ENCODE data around the gene TTC24.

Gene TTC24

DNA sequence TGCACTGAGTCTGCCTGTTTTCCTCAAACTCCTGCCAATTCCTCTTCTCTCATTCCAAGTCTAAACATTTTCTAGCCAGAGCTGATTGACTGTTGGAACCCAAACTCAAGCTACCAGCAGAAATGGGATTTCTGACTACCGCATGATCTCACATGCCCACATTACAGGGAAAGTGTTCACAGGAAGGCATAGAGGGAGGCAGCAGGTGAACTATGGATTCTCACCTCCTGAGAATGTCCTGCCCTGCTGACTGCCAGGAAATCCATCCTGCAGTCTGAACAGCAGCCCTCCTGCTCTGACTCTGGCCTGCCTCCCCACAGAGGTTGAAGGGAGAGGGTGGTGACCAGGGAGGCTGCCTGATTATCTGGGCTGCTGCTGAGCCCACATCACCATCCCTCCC is 29.7 kb upstream of the TTC24 start:
- Histone ChIP-seq H3K4me2 (ENCODE audit: low read depth, low read length, poor library complexity, severe bottlenecking) (no peak overlapping the region), H3K27ac (ENCODE audit: low read depth, low read length) (no peak overlapping the region), H3F3A (ENCODE audit: insufficient read depth) (no peaks in the 10 kb centered on the region), H4K20me1 (ENCODE audit: low read depth, low read length) (no peaks in the 10 kb centered on the region), H3K9ac (ENCODE audit: low read length) (no peak overlapping the region), H3K27me3 (ENCODE audit: low read length) (no peaks in the 10 kb centered on the region), H3K79me2 (ENCODE audit: insufficient read depth, low read length) (no peaks in the 10 kb centered on the region), H3K4me3 (ENCODE audit: insufficient read depth, low read length, poor library complexity, severe bottlenecking) (no peak overlapping the region), H3K9me3 (ENCODE audit: insufficient read depth, low read length) (no peaks in the 10 kb centered on the region), H2AFZ (ENCODE audit: low read depth, low read length, severe bottlenecking) (no peak overlapping the region), H3K36me3 (ENCODE audit: low read length) (no peaks in the 10 kb centered on the region), H3K9me2 (replicated peaks; ENCODE audit: insufficient read depth, low read length) (no peaks in the 10 kb centered on the region)
- TF ChIP-seq, protein P1, sequence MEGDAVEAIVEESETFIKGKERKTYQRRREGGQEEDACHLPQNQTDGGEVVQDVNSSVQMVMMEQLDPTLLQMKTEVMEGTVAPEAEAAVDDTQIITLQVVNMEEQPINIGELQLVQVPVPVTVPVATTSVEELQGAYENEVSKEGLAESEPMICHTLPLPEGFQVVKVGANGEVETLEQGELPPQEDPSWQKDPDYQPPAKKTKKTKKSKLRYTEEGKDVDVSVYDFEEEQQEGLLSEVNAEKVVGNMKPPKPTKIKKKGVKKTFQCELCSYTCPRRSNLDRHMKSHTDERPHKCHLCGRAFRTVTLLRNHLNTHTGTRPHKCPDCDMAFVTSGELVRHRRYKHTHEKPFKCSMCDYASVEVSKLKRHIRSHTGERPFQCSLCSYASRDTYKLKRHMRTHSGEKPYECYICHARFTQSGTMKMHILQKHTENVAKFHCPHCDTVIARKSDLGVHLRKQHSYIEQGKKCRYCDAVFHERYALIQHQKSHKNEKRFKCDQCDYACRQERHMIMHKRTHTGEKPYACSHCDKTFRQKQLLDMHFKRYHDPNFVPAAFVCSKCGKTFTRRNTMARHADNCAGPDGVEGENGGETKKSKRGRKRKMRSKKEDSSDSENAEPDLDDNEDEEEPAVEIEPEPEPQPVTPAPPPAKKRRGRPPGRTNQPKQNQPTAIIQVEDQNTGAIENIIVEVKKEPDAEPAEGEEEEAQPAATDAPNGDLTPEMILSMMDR (IDR thresholded peaks at IDR 0.05; ENCODE audit: insufficient read depth, low read length, poor library complexity, severe bottlenecking): no peak
- no peak for TF ChIP-seq EZH2phosphoT487 (conservative IDR thresholded peaks at IDR 0.05; ENCODE audit: low read length)

DNA sequence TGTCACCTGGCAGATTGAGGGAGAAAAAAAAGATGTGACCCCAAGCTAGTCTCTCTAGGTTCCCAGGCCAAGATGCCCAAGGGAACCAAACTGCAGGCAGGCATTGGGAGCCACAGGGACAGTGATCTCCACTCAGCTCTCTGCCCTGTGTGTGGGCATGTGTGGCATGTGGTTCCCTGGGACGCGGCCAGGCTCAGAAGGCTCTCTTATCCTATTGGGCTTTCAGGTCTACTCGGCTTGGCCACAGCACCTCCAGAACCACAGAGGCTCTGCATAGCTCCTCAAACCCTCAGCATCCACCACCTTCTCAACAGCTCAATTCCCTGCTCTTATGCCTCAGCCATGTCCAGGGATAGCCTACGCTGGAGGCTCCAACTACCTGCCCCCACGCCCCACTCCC is 29.2 kb upstream of the TTC24 start:
- Histone ChIP-seq H3K9me3 (ENCODE audit: insufficient read depth, low read length) (no peaks in the 10 kb centered on the region), H3K9ac (ENCODE audit: low read length) (no peak overlapping the region), H4K20me1 (ENCODE audit: low read depth, low read length) (no peaks in the 10 kb centered on the region), H3K4me3 (ENCODE audit: insufficient read depth, low read length, poor library complexity, severe bottlenecking) (no peak overlapping the region), H3K79me2 (ENCODE audit: insufficient read depth, low read length) (no peaks in the 10 kb centered on the region), H3K9me2 (replicated peaks; ENCODE audit: insufficient read depth, low read length) (no peaks in the 10 kb centered on the region), H3K27me3 (ENCODE audit: low read length) (no peaks in the 10 kb centered on the region), H3K27ac (ENCODE audit: low read depth, low read length) (no peak overlapping the region), H3F3A (ENCODE audit: insufficient read depth) (no peaks in the 10 kb centered on the region), H2AFZ (ENCODE audit: low read depth, low read length, severe bottlenecking) (no peak overlapping the region), H3K4me2 (ENCODE audit: low read depth, low read length, poor library complexity, severe bottlenecking) (no peak overlapping the region), H3K36me3 (ENCODE audit: low read length) (no peaks in the 10 kb centered on the region)
- no peak for TF ChIP-seq EZH2phosphoT487 (conservative IDR thresholded peaks at IDR 0.05; ENCODE audit: low read length)
- TF ChIP-seq, protein P1 (IDR thresholded peaks at IDR 0.05; ENCODE audit: insufficient read depth, low read length, poor library complexity, severe bottlenecking): no peak

DNA sequence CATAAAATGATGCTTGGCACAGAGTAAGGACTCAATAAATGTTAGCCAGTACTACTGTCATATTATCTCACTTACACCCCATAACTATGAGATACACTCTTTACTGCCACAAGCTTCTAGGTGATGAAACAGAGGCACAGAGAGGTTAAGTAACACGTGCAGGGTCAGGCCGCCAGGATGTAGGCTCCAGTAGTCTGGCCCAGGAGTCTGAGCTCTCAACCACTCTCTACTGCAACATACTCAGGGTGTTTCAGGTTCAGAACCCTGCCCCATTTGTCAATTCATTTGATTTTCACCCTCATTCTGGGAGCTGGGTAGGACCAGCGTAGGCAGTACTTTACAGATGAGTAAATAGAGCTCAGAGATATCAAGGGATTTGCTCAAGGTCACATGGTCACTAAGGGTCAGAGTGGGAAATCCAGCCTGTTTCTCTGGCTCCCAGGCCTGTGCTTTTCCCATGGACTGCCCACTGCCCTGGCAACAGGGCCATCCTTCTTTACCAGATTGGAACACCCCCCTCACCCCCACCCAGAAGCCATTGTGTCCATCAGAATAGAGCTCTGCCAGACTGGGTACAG is 28.4 kb upstream of the TTC24 start:
- Histone ChIP-seq H3K79me2 (ENCODE audit: insufficient read depth, low read length) (no peaks in the 10 kb centered on the region), H3K36me3 (ENCODE audit: low read length) (no peaks in the 10 kb centered on the region), H4K20me1 (ENCODE audit: low read depth, low read length) (no peaks in the 10 kb centered on the region), H3K9ac (ENCODE audit: low read length) (no peak overlapping the region), H3K27me3 (ENCODE audit: low read length) (no peaks in the 10 kb centered on the region), H3K4me3 (ENCODE audit: insufficient read depth, low read length, poor library complexity, severe bottlenecking) (no peak overlapping the region), H2AFZ (ENCODE audit: low read depth, low read length, severe bottlenecking) (no peak overlapping the region), H3K4me2 (ENCODE audit: low read depth, low read length, poor library complexity, severe bottlenecking) (no peak overlapping the region), H3K27ac (ENCODE audit: low read depth, low read length) (no peak overlapping the region), H3K9me3 (ENCODE audit: insufficient read depth, low read length) (no peaks in the 10 kb centered on the region), H3F3A (ENCODE audit: insufficient read depth) (no peaks in the 10 kb centered on the region), H3K9me2 (replicated peaks; ENCODE audit: insufficient read depth, low read length) (no peaks in the 10 kb centered on the region)
- TF ChIP-seq, protein P1 (IDR thresholded peaks at IDR 0.05; ENCODE audit: insufficient read depth, low read length, poor library complexity, severe bottlenecking): no peak
- no peak for TF ChIP-seq EZH2phosphoT487 (conservative IDR thresholded peaks at IDR 0.05; ENCODE audit: low read length)

All from SU-DHL-6 (cell line).